Liver (tissue), 9 donors: ENCODE results near the gene MPHOSPH10. TPM values are rescaled to one million over a fixed set of nuclear protein-coding genes. Genes with fewer than 3 reads are reported as not detected.

ENCODE experiments used
- DNase-seq: peaks from one replicate; pipeline ENCODE4 v3.0.0-alpha.2; 2017; ENCODE audit warnings: low spot score
- H3K27ac ChIP-seq, 2 donors: one replicate each; pipeline ENCODE4 v1.7.0; 2013; ENCODE audit warnings: inconsistent platforms in 2 of 2, low read length in 2 of 2, control low read depth in 1 of 2, low read depth in 1 of 2, mild to moderate bottlenecking in 1 of 2
- H3K27me3 ChIP-seq, 4 donors: one replicate each; pipeline versions ENCODE4 v1.6.1 to v1.7.0; 2013; ENCODE audit warnings: low read length in 3 of 4, inconsistent platforms in 1 of 4, mild to moderate bottlenecking in 1 of 4, moderate library complexity in 1 of 4; ENCODE audit not compliant: control insufficient read depth in 4 of 4, insufficient read depth in 4 of 4
- H3K36me3 ChIP-seq, 4 donors: one replicate each; pipeline versions ENCODE4 v1.6.1 to v1.7.0; 2013; ENCODE audit warnings: low read length in 3 of 4, mild to moderate bottlenecking in 3 of 4, low read depth in 1 of 4, moderate library complexity in 1 of 4; ENCODE audit not compliant: control insufficient read depth in 4 of 4, insufficient read depth in 3 of 4
- H3K4me1 ChIP-seq, 4 donors: one replicate each; pipeline versions ENCODE4 v1.6.1 to v1.7.0; 2013; ENCODE audit warnings: low read length in 3 of 4, mild to moderate bottlenecking in 3 of 4, moderate library complexity in 1 of 4; ENCODE audit not compliant: control insufficient read depth in 4 of 4, insufficient read depth in 4 of 4
- H3K4me3 ChIP-seq, 3 donors: one replicate each; pipeline versions ENCODE4 v1.6.1 to v1.7.0; 2013; ENCODE audit warnings: low read length in 3 of 3, control low read depth in 1 of 3, low read depth in 1 of 3, mild to moderate bottlenecking in 1 of 3
- H3K9ac ChIP-seq, 2 donors: one replicate each; pipeline ENCODE4 v1.7.0; 2013; ENCODE audit warnings: low read length in 2 of 2, mild to moderate bottlenecking in 2 of 2, moderate library complexity in 2 of 2, control low read depth in 1 of 2, low read depth in 1 of 2
- H3K9me3 ChIP-seq, 4 donors: one replicate each; pipeline versions ENCODE4 v1.6.1 to v1.7.0; 2013; ENCODE audit warnings: low read length in 3 of 4; ENCODE audit not compliant: control insufficient read depth in 4 of 4
- EGR1 ChIP-seq, 2 donors: IDR thresholded peaks; 2 replicates each; pipeline ENCODE4 v1.6.1; 2016 to 2018; ENCODE audit warnings: antibody characterized with exemption in 2 of 2, low read depth in 2 of 2
- FOXA1 ChIP-seq: IDR thresholded peaks from 2 replicates; pipeline ENCODE4 v1.6.1; 2016; ENCODE audit warnings: antibody characterized with exemption
- GABPA ChIP-seq, 2 donors: IDR thresholded peaks in 1 of 2; conservative IDR thresholded peaks in 1 of 2; 2 replicates each; pipeline ENCODE4 v1.6.1; 2016; ENCODE audit warnings: antibody characterized with exemption in 2 of 2, mild to moderate bottlenecking in 1 of 2, moderate library complexity in 1 of 2
- HNF4A ChIP-seq, 2 donors: conservative IDR thresholded peaks; 2 replicates each; pipeline ENCODE4 v1.6.1; 2016; ENCODE audit warnings: antibody characterized with exemption in 2 of 2, mild to moderate bottlenecking in 2 of 2
- HNF4G ChIP-seq: IDR thresholded peaks from 2 replicates; pipeline ENCODE4 v1.6.1; 2016; ENCODE audit warnings: antibody characterized with exemption
- RAD21 ChIP-seq, 2 donors: IDR thresholded peaks; 2 replicates each; pipeline ENCODE4 v1.6.1; 2016; ENCODE audit warnings: antibody characterized with exemption in 2 of 2, mild to moderate bottlenecking in 2 of 2
- REST ChIP-seq: IDR thresholded peaks from 2 replicates; pipeline ENCODE4 v1.6.1; 2016; ENCODE audit warnings: antibody characterized with exemption, mild to moderate bottlenecking
- RXRA ChIP-seq, 2 donors: IDR thresholded peaks; 2 replicates each; pipeline ENCODE4 v1.6.1; 2017 to 2018; ENCODE audit warnings: antibody characterized with exemption in 2 of 2, mild to moderate bottlenecking in 1 of 2
- SP1 ChIP-seq: IDR thresholded peaks from 2 replicates; pipeline ENCODE4 v1.6.1; 2018; ENCODE audit warnings: antibody characterized with exemption, mild to moderate bottlenecking
- TAF1 ChIP-seq: conservative IDR thresholded peaks from 2 replicates; pipeline ENCODE4 v1.6.1; 2016; ENCODE audit warnings: antibody characterized with exemption, mild to moderate bottlenecking
- YY1 ChIP-seq: IDR thresholded peaks from 2 replicates; pipeline ENCODE4 v1.6.1; 2016; ENCODE audit warnings: antibody characterized with exemption, mild to moderate bottlenecking
- ZBTB33 ChIP-seq: IDR thresholded peaks from 2 replicates; pipeline ENCODE4 v1.6.1; 2016; ENCODE audit warnings: antibody characterized with exemption
- WGBS: extraction: QIAGEN DNeasy Blood & Tissue Kit; methylation state at CpG from one replicate; pipeline ENCODE4 v1.1.7; 2013; 5-methylcytosine and 5-hydroxymethylcytosine counted together
- polyA plus RNA-seq, 2 donors: library from polyadenylated mRNA; stranded (reverse) in 1 of 2; unstranded in 1 of 2; fragments of 200-250 nt in 1 of 2; fragments of >200 nt in 1 of 2; fragmentation: Nextera tagmentation in 1 of 2; extraction: Ambion mirVana in 1 of 2; gene quantifications; one replicate each; pipeline versions ENCODE4 v1.2.1 to v1.2.3, GENCODE V29; 2013 to 2015
- total RNA-seq, 2 donors: library from RNA; depleted of rRNA; stranded (reverse); fragments of >200 nt; gene quantifications; one replicate each; pipeline ENCODE4 v1.2.3, GENCODE V29; 2014
- TF ChIP-seq, protein P1 (sequence below): IDR thresholded peaks from 2 replicates; pipeline ENCODE4 v1.6.1; 2016; ENCODE audit warnings: antibody characterized with exemption
- donor health status: healthy.
- donor health status: healthy.
- donor health status: healthy.
- donor health status: healthy.
- donor health status: healthy.

The MPHOSPH10 gene
- total and polyA plus RNA-seq, 4 donors, result 8.7 to 13.6 (median 11.3) TPM

- no peak for DNase-seq
- H3K9me3 ChIP-seq, result no peaks in the 10 kb centered on the region
- no peaks in the 10 kb centered on the region for H3K27me3 ChIP-seq
- H3K4me3 ChIP-seq, result no peak overlapping the region
- H3K27ac ChIP-seq, result no peak overlapping the region
- peaks cover 3 to 18% (median 17%) of the 10 kb centered on the region in 4 donors for H3K36me3 ChIP-seq
- H3K4me1 ChIP-seq, result peaks cover 0 to 9% (median 3%) of the 10 kb centered on the region in 4 donors
- H3K9ac ChIP-seq, result no peak overlapping the region
- TF ChIP-seq TAF1 (no peak), ZBTB33 (no peak), EGR1 (IDR thresholded peaks at IDR 0.05; ENCODE audit: low read depth in 2 of 2) (no peak), HNF4G (no peak), RAD21 (IDR thresholded peaks at IDR 0.05) (no peak), FOXA1 (no peak)
- TF ChIP-seq, protein P1, sequence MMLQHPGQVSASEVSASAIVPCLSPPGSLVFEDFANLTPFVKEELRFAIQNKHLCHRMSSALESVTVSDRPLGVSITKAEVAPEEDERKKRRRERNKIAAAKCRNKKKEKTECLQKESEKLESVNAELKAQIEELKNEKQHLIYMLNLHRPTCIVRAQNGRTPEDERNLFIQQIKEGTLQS, result no peak
- WGBS, result 87% methylated on average over 11 of the region's 11 CpGs
Observed at GRCh38 chr2:71153585-71154224, 23.3 kb downstream of the MPHOSPH10 start.

DNA sequence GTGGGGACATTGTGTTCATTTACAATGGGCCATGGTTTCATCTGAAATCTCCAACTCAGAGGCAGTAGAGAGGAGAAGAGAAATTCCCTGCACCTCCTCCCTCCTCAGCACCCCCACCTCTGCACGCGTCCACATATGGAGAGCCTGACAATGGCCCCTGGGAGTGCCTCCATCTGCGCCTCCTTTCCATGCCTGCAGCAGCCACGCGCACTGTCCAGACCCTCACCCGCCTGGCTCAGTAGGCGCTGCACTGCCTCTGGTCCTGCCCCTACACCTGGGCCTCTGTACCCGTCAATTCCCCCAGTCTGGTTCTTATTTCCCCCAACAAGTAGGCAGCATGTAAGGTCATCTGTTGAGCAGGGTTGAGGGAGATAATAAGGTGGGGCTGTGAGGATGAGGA is 23.8 kb downstream of the MPHOSPH10 start:
- no peaks in the 10 kb centered on the region for H3K9me3 ChIP-seq
- no peak overlapping the region for H3K4me3 ChIP-seq
- DNase-seq, result no peak
- no peak overlapping the region for H3K9ac ChIP-seq
- H3K27ac ChIP-seq, result no peak overlapping the region
- no peaks in the 10 kb centered on the region for H3K27me3 ChIP-seq
- peaks cover 0 to 9% (median 3%) of the 10 kb centered on the region in 4 donors for H3K4me1 ChIP-seq
- WGBS, result 86% methylated on average over 8 of the region's 8 CpGs
- H3K36me3 ChIP-seq, result peaks cover 3 to 13% (median 11%) of the 10 kb centered on the region in 4 donors
- TF ChIP-seq GABPA (IDR thresholded peaks at IDR 0.05 in 1 of 2, conservative IDR thresholded peaks at IDR 0.05 in 1 of 2), result no peak
- TF ChIP-seq SP1, result no peak
- no peak for TF ChIP-seq EGR1 (IDR thresholded peaks at IDR 0.05; ENCODE audit: low read depth in 2 of 2)
- no peak for TF ChIP-seq REST
- TF ChIP-seq HNF4A (conservative IDR thresholded peaks at IDR 0.05), result no peak
- no peak for TF ChIP-seq RXRA (IDR thresholded peaks at IDR 0.05)
- no peak for TF ChIP-seq YY1
- TF ChIP-seq, protein P1, result no peak
